Activated naive CD4-positive, alpha-beta T cell treated with anti-CD3 and anti-CD28 coated beads, Interleukin-2, amount 10 ng/mL, durations not matched to agents 7 days and 5 days (primary cell): ENCODE measurements around the gene LAS1L.
"Not testable (repeated sequence)": the region's sequence is repeated elsewhere in the genome, so short reads cannot be mapped to it uniquely, and the experiment has no call there.

Experiments
- CTCF ChIA-PET: fragments of 350-600 bp; sonication (Branson Sonifier 250); formaldehyde crosslinking; loops from one replicate; lab custom pipeline; 2021; ENCODE audit warnings: antibody characterized with exemption; lab: Charles Lee
- DNase-seq: peaks from one replicate; pipeline ENCODE4 v3.0.0-alpha.2; 2020
- H3K27ac Mint-ChIP-seq: one replicate; pipeline ENCODE4 v1.8.0; 2021; ENCODE audit warnings: mild to moderate bottlenecking, moderate library complexity, mixed read lengths
- H3K27me3 Mint-ChIP-seq: one replicate; pipeline ENCODE4 v1.8.0; 2021; ENCODE audit warnings: mild to moderate bottlenecking, mixed read lengths
- H3K36me3 Mint-ChIP-seq: one replicate; pipeline ENCODE4 v1.8.0; 2021; ENCODE audit warnings: mixed read lengths
- H3K4me1 Mint-ChIP-seq: one replicate; pipeline ENCODE4 v1.8.0; 2021; ENCODE audit warnings: mixed read lengths
- H3K4me3 Mint-ChIP-seq: one replicate; pipeline ENCODE4 v1.8.0; 2021; ENCODE audit warnings: mild to moderate bottlenecking, moderate library complexity, mixed read lengths
- H3K9me3 Mint-ChIP-seq: one replicate; pipeline ENCODE4 v1.8.0; 2021; ENCODE audit warnings: mixed read lengths

The LAS1L gene

DNA sequence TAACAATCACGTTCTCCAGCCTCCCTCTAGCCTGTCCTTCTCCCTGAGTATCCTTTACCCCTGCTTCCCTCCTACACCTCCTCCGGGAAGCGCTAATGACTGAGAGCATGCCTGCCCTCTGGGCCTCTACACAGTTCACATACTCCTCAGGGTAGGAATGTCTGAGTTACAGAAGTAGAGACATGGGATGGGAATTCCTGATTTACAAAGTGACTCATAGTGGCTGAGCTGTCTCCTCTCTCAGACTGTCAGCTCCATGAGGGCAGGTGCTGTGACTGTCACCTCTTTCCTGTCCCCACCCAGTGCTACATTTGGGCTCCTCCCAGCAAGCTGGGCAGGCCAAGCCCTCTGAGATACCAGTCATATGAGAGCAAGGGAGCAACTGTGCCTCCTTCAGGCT lies 2.6 kb downstream of the LAS1L start:
- Mint-ChIP-seq H3K4me1 (peaks cover 29% of the 10 kb centered on the region), H3K36me3 (peaks cover 25% of the 10 kb centered on the region), H3K4me3 (no peak overlapping the region), H3K27ac (no peak overlapping the region), H3K27me3 (no peaks in the 10 kb centered on the region), H3K9me3 (no peaks in the 10 kb centered on the region)
- DNase-seq = no peak
- CTCF ChIA-PET = no interaction called here

DNA sequence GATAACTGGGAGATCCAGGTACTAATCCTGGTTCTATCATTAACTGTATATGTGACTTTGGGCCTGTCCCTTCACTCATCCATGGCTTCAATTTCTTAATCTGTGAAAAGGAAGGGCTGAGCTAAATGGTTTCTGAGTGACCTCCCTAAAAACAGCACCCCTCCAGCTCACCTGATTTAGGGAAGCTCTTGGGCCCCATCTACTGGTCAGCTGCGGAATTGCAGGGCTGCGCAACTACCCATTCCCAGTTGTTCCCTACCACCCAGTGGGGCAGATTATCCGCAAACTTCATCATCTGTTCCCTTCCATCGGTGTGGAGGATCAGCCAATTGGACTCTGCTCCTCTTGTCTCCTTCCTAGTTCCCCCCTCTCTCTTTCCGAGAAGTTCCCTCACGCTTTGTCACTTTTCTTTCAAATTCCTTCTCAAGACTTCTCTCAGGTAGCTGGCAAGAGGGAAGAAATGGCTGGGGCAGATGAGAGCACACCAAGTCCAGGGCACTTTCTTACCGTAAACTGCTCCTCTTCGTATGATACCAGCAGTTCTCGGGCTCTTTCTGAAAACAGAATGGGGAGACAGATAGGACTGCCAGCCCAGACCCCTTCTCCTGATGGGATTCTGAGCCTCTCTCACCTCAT lies 5.8 kb downstream of the LAS1L start:
- H3K36me3 Mint-ChIP-seq = peaks cover 29% of the 10 kb centered on the region
- no peaks in the 10 kb centered on the region for H3K9me3 Mint-ChIP-seq
- H3K27ac Mint-ChIP-seq = peak overlapping the region; percentile 58
- peak; percentile 63 for DNase-seq
- H3K27me3 Mint-ChIP-seq = no peaks in the 10 kb centered on the region
- H3K4me3 Mint-ChIP-seq = no peak overlapping the region
- CTCF ChIA-PET = interaction anchor here (0.6 to 2.1 kb wide), 7 partner anchors 12 to 766 kb away, joined by 3 to 8 read pairs (median 4); no protein-coding TSS in a partner anchor
- peaks cover 26% of the 10 kb centered on the region for H3K4me1 Mint-ChIP-seq

GRCh38 chrX:65528293-65528692 lies 6.3 kb downstream of the LAS1L start:
- Mint-ChIP-seq H3K36me3 (peaks cover 29% of the 10 kb centered on the region), H3K9me3 (no peaks in the 10 kb centered on the region), H3K27ac (no peak overlapping the region), H3K27me3 (no peaks in the 10 kb centered on the region), H3K4me3 (no peak overlapping the region), H3K4me1 (peaks cover 20% of the 10 kb centered on the region)
- CTCF ChIA-PET = interaction anchor here (0.6 to 2.1 kb wide), 6 partner anchors 13 to 673 kb away, joined by 3 to 8 read pairs (median 4); no protein-coding TSS in a partner anchor
- DNase-seq = no peak

DNA sequence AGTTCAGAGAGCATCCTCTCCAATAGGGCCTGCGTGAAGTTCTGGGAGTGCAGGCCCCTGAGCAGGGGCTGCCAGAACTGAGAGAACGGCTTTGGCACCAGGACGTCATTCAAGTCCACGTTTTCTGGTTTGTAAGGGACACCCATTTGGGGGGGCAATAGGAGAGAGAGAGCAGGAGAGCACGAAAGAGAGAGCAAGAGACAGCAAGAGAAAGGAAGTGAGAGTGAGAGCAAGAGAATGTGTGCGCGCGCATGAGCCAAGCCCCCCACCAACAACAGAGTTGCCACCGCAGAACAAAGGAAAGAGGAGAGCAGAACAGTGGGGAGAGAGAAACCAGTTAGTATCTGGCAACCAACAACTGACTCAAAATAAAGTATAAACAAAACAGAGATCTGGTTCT lies 10.4 kb downstream of the LAS1L start:
- H3K4me3 Mint-ChIP-seq = no peak overlapping the region
- H3K27me3 Mint-ChIP-seq = no peaks in the 10 kb centered on the region
- CTCF ChIA-PET = no interaction called here
- H3K9me3 Mint-ChIP-seq = no peaks in the 10 kb centered on the region
- no peak for DNase-seq
- H3K27ac Mint-ChIP-seq = no peak overlapping the region
- H3K4me1 Mint-ChIP-seq = peaks cover 6% of the 10 kb centered on the region
- H3K36me3 Mint-ChIP-seq = peaks cover 35% of the 10 kb centered on the region

- Mint-ChIP-seq H3K9me3 (no peaks in the 10 kb centered on the region), H3K27ac (no peak overlapping the region), H3K4me3 (no peak overlapping the region), H3K27me3 (no peaks in the 10 kb centered on the region), H3K4me1 (no peaks in the 10 kb centered on the region), H3K36me3 (peaks cover 31% of the 10 kb centered on the region)
- CTCF ChIA-PET = no interaction called here
- DNase-seq = no peak
These were observed 11.7 kb downstream of the LAS1L start for GRCh38 chrX:65522739-65523372.

DNA sequence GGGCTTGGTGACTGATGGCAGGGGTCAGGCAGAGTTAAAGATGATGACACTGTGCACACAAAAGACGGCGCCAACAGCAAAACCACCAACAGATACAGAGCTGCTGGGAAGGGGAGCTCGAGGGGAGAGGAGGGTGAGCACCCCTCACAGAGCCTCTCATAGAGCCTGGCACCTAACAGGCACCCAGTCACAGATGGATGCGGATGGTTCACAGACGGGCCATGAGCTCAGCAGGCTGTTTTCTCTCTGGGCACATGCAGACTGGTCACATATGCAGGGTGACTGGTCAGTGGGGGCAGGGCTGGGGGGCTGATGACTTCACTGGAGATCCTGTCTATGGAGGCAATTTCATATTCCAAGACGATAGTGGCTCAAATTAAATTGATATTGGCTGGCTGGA lies 15.1 kb downstream of the LAS1L start:
- H3K4me1 Mint-ChIP-seq, H3K27me3 Mint-ChIP-seq, H3K4me3 Mint-ChIP-seq, CTCF ChIA-PET, H3K9me3 Mint-ChIP-seq, H3K27ac Mint-ChIP-seq, DNase-seq: not testable (repeated sequence)
- H3K36me3 Mint-ChIP-seq = peaks cover 28% of the 10 kb centered on the region

DNA sequence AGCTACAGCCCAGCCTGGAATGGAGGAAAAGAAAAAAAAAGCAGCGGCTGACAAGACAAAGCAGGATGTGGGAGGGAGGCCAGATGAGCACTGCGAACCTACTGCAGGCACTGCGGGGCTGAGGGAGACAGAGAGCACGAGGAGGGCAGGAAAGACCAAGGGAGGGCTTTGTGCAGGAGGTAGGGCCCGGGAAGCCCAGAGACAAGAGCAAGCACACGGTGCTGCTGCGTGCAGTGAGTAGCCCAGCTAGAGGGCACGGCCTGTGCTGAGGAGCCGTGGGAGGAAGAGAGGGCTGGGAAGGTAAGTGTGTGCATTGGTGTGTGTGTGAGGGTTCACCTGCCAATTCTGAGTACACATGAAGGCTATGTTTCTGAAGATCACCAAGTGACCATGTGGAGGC lies 15.6 kb downstream of the LAS1L start:
- H3K9me3 Mint-ChIP-seq, CTCF ChIA-PET, H3K27me3 Mint-ChIP-seq, H3K4me1 Mint-ChIP-seq, DNase-seq, H3K4me3 Mint-ChIP-seq: not testable (repeated sequence)
- Mint-ChIP-seq H3K36me3 (peaks cover 26% of the 10 kb centered on the region), H3K27ac (peak overlapping the region; percentile 35)

- no peak overlapping the region for H3K27ac Mint-ChIP-seq
- no peaks in the 10 kb centered on the region for H3K9me3 Mint-ChIP-seq
- no peak overlapping the region for H3K4me3 Mint-ChIP-seq
- no peaks in the 10 kb centered on the region for H3K4me1 Mint-ChIP-seq
- H3K27me3 Mint-ChIP-seq = no peaks in the 10 kb centered on the region
- DNase-seq = no peak
- CTCF ChIA-PET = no interaction called here
- H3K36me3 Mint-ChIP-seq = peaks cover 23% of the 10 kb centered on the region
These were observed 16.7 kb downstream of the LAS1L start for GRCh38 chrX:65517923-65518322.

DNA sequence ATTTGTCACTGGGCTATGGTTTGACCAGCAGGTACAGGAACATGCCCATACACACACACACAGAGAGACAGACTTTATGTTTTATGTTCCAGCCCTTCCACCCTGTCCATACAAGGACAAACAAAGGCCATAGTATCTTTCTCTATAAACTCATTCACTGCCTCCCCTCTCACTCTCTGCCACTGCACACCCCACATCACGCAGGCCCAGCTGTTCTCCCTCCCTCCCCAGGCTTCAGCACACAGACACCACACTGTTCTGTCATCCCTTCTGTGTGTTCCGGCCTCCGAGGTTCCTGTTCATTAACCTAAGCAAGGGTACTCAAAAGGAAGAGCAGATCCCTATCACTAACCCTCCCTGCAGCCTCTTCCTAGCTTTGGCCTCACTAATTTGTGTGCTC lies 17.8 kb downstream of the LAS1L start:
- DNase-seq = no peak
- no peaks in the 10 kb centered on the region for H3K4me1 Mint-ChIP-seq
- H3K36me3 Mint-ChIP-seq = peaks cover 12% of the 10 kb centered on the region
- no peak overlapping the region for H3K4me3 Mint-ChIP-seq
- H3K27me3 Mint-ChIP-seq = no peaks in the 10 kb centered on the region
- no peak overlapping the region for H3K27ac Mint-ChIP-seq
- no peaks in the 10 kb centered on the region for H3K9me3 Mint-ChIP-seq
- CTCF ChIA-PET = no interaction called here

- no peak overlapping the region for H3K4me3 Mint-ChIP-seq
- H3K36me3 Mint-ChIP-seq = peaks cover 8% of the 10 kb centered on the region
- H3K9me3 Mint-ChIP-seq = no peaks in the 10 kb centered on the region
- no peaks in the 10 kb centered on the region for H3K27me3 Mint-ChIP-seq
- H3K27ac Mint-ChIP-seq = no peak overlapping the region
- no peaks in the 10 kb centered on the region for H3K4me1 Mint-ChIP-seq
- CTCF ChIA-PET = interaction anchor here (1.1 kb wide), 1 partner anchor 1218 kb away, joined by 5 read pairs; no protein-coding TSS in a partner anchor
- DNase-seq = no peak
These were observed 21.0 kb downstream of the LAS1L start for GRCh38 chrX:65513610-65514009.

DNA sequence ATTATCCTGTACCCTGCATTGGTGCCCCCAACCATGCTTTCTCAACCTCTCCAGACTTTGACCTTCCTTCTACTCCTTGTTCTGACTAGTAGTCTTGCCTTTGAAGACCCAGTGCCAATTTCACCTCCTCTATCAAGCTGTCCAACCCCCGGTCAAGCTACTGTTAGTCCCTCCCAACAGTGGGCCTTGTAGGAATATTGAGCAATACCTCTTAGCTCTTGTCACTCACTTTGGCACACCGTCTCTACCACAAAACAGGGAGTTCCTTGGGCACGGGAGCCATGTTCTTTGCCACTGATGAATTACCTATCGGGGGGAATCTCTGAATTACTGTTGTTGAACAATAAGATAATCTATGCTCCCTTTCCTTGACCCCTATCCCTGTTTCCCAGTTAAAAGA lies 25.2 kb downstream of the LAS1L start:
- CTCF ChIA-PET = no interaction called here
- H3K27me3 Mint-ChIP-seq = no peaks in the 10 kb centered on the region
- no peaks in the 10 kb centered on the region for H3K9me3 Mint-ChIP-seq
- H3K27ac Mint-ChIP-seq = no peak overlapping the region
- no peaks in the 10 kb centered on the region for H3K4me1 Mint-ChIP-seq
- DNase-seq = no peak
- H3K4me3 Mint-ChIP-seq = no peak overlapping the region
- peaks cover 12% of the 10 kb centered on the region for H3K36me3 Mint-ChIP-seq

GRCh38 chrX:65508851-65509250 lies 25.7 kb downstream of the LAS1L start:
- Mint-ChIP-seq H3K4me3 (no peak overlapping the region), H3K27me3 (no peaks in the 10 kb centered on the region), H3K27ac (no peak overlapping the region), H3K36me3 (peaks cover 12% of the 10 kb centered on the region), H3K4me1 (no peaks in the 10 kb centered on the region), H3K9me3 (no peaks in the 10 kb centered on the region)
- no peak for DNase-seq
- CTCF ChIA-PET = no interaction called here

GRCh38 chrX:65502618-65503017 lies 32.0 kb downstream of the LAS1L start:
- H3K4me1 Mint-ChIP-seq = no peaks in the 10 kb centered on the region

DNA sequence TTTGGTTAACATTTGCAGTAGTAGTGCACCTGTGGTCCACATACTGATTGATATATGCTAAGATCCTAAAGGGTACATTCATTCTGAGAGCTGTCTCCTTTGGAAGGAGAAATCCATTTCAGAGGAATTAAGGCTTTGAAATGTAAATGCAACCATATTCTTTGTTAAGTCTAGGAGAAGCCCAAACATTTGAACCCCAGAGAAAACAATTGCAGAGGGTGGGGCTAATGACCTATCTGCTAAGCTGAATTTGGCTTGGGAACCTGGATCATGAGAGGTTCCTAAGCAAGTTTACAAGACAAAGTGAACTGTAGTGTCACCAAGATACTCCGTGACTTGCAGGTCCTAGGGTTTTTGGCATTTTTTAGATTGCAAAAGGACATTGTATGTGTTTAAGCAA lies 41.2 kb downstream of the LAS1L start:
- Mint-ChIP-seq H3K4me3 (no peak overlapping the region), H3K4me1 (no peaks in the 10 kb centered on the region), H3K36me3 (no peaks in the 10 kb centered on the region), H3K27me3 (no peaks in the 10 kb centered on the region), H3K27ac (no peak overlapping the region), H3K9me3 (no peaks in the 10 kb centered on the region)
- DNase-seq = no peak
- CTCF ChIA-PET = no interaction called here

More at GRCh38 chrX:65502618-65503017, 32.0 kb downstream of the LAS1L start:
- DNase-seq = no peak
- no peaks in the 10 kb centered on the region for H3K27me3 Mint-ChIP-seq
- peaks cover 4% of the 10 kb centered on the region for H3K36me3 Mint-ChIP-seq
- H3K4me3 Mint-ChIP-seq = no peak overlapping the region
- no peaks in the 10 kb centered on the region for H3K9me3 Mint-ChIP-seq
- CTCF ChIA-PET = no interaction called here
- no peak overlapping the region for H3K27ac Mint-ChIP-seq

GRCh38 chrX:65491620-65492019 lies 43.0 kb downstream of the LAS1L start:
- CTCF ChIA-PET = no interaction called here
- no peak for DNase-seq
- H3K27ac Mint-ChIP-seq = no peak overlapping the region
- H3K4me1 Mint-ChIP-seq = no peaks in the 10 kb centered on the region
- no peak overlapping the region for H3K4me3 Mint-ChIP-seq
- no peaks in the 10 kb centered on the region for H3K27me3 Mint-ChIP-seq
- H3K9me3 Mint-ChIP-seq = no peaks in the 10 kb centered on the region
- no peaks in the 10 kb centered on the region for H3K36me3 Mint-ChIP-seq
